Astrocyte (in vitro differentiated cells and primary cell): ENCODE results near the gene LAMC1.
"Not testable (repeated sequence)": the region's sequence is repeated elsewhere in the genome, so short reads cannot be mapped to it uniquely, and the experiment has no call there.

Source experiments
- CTCF ChIP-seq: IDR thresholded peaks from 2 replicates; pipeline ENCODE4 v1.5.1; 2011; ENCODE audit warnings: low read depth, mild to moderate bottlenecking, inconsistent platforms, low read length, moderate library complexity; ENCODE audit not compliant: insufficient read depth
- EZH2 ChIP-seq: IDR thresholded peaks from 2 replicates; pipeline ENCODE4 v1.6.1; 2012; ENCODE audit warnings: mild to moderate bottlenecking, low read length, inconsistent platforms; ENCODE audit not compliant: insufficient read depth

GRCh38 chr1:183072595-183072994 is 49.4 kb downstream of the LAMC1 start:
- not testable (repeated sequence) for TF ChIP-seq CTCF, EZH2
